Upper lobe of right lung (tissue), 1 donor: ENCODE results near the gene CITED4. TPM values are rescaled to one million over a fixed set of nuclear protein-coding genes. Genes with fewer than 3 reads are reported as not detected.

Experiments
- ATAC-seq: fragments of 200-7000 bp; cut with Tn5 transposase; one replicate; pipeline ENCODE4 v1.9.1; 2020; ENCODE audit warnings: mild to moderate bottlenecking, moderate library complexity
- DNase-seq: peaks from one replicate; pipeline ENCODE4 v3.0.0-alpha.2; 2020
- H3K27ac ChIP-seq: fragments of 200-600 bp; one replicate; pipeline ENCODE4 v1.8.0; 2022
- H3K27me3 ChIP-seq: fragments of 200-600 bp; one replicate; pipeline ENCODE4 v1.8.0; 2022; ENCODE audit warnings: mild to moderate bottlenecking
- H3K36me3 ChIP-seq: fragments of 200-600 bp; one replicate; pipeline ENCODE4 v1.8.0; 2022
- H3K4me1 ChIP-seq: fragments of 200-600 bp; one replicate; pipeline ENCODE4 v1.8.0; 2022
- H3K4me3 ChIP-seq: fragments of 200-600 bp; one replicate; pipeline ENCODE4 v1.8.0; 2022; ENCODE audit warnings: mild to moderate bottlenecking
- H3K9me3 ChIP-seq: fragments of 200-600 bp; one replicate; pipeline ENCODE4 v1.8.0; 2022
- intact Hi-C: fragments of 100-400 bp; cut with DNase I; formaldehyde crosslinking; loops from one replicate; pipeline ENCODE4 v1.11.0; 2022
- long read RNA-seq: library from polyadenylated mRNA; unstranded; transcript quantifications from one replicate; pipeline ENCODE4 v2.0.0, GENCODE V29; 2021
- total RNA-seq: library from RNA; stranded (reverse); fragmentation: NEBNext Ultra II Directional; extraction: Animal tissue kit (Norgen Biotek cat#: 25700); gene quantifications from one replicate; pipeline ENCODE4 v1.2.1, GENCODE V29; 2021
- TF ChIP-seq, protein P1 (sequence below): fragments of 200-600 bp; IDR thresholded peaks from one replicate; pipeline ENCODE4 v1.8.0; 2022; ENCODE audit warnings: antibody characterized with exemption
- donor health status: DM: no; HTN: yes; CAD: no; lungs with severe emphysema.

Gene CITED4, protein sequence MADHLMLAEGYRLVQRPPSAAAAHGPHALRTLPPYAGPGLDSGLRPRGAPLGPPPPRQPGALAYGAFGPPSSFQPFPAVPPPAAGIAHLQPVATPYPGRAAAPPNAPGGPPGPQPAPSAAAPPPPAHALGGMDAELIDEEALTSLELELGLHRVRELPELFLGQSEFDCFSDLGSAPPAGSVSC
- 23.2 TPM for total RNA-seq
- long read RNA-seq, transcript CITED4-201 (1 exons, 1,316 nt) = major isoform, 59 of 59 reads
- long read RNA-seq, partial matches to known transcripts = 0 of 59 reads
- long read RNA-seq, other reads (novel, unspliced or antisense) = 0 of 59 reads

DNA sequence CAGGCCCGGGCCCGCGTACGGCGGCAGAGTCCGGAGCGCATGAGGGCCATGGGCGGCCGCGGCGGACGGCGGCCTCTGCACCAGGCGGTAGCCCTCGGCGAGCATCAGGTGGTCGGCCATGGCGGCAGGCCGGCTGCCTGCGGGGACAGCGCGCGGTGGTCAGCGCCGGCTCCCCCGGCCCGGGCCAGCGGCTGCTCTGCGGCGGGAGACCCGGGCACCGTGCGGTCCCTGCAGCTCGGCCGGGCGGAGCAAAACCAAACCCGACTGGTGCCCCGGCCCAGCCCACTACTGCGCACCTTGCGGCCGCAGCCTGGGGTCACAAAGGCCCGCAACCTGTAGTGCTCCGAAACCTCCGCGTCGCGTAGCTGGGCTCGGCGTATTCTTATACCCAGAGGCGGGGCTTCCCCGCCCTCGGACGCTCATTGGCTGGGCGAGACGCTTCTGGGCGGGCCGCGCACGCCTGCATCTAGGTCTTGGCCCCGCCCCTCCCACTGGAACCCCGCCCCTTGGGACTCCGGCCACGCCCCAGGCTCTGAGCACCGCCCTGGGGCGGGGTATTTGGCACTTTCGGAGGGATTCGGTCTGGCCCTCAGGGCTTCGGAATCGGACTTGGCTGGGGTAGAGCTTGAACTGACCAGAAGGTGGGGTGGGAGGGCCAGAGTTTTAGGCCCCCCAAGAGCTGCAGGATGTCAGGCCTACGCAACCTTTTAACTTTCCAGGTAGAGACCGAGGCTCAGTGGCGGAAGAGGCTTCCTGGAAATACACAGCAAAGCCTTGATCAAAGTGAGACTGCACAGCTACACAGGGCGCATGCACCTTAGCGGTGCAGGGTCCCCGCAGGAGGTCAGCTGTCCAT is at the start of gene CITED4:
Gene CITED4 (minus strand): TSS at position 356 of the 856 bp plus-strand sequence. CDS start 236 bp downstream, at position 120.
- peak within 1 kb of the TSS; percentile 78 for H3K27ac ChIP-seq
- peaks cover 13% of the 10 kb centered on the region for H3K4me1 ChIP-seq
- no peaks in the 10 kb centered on the region for H3K9me3 ChIP-seq
- ATAC-seq (peak; percentile 97), DNase-seq (peak; percentile 98)
- no peaks in the 10 kb centered on the region for H3K27me3 ChIP-seq
- no peaks in the 10 kb centered on the region for H3K36me3 ChIP-seq
- intact Hi-C loops = no loop called here
- H3K4me3 ChIP-seq = peak within 1 kb of the TSS; percentile 63
- TF ChIP-seq, protein P1, sequence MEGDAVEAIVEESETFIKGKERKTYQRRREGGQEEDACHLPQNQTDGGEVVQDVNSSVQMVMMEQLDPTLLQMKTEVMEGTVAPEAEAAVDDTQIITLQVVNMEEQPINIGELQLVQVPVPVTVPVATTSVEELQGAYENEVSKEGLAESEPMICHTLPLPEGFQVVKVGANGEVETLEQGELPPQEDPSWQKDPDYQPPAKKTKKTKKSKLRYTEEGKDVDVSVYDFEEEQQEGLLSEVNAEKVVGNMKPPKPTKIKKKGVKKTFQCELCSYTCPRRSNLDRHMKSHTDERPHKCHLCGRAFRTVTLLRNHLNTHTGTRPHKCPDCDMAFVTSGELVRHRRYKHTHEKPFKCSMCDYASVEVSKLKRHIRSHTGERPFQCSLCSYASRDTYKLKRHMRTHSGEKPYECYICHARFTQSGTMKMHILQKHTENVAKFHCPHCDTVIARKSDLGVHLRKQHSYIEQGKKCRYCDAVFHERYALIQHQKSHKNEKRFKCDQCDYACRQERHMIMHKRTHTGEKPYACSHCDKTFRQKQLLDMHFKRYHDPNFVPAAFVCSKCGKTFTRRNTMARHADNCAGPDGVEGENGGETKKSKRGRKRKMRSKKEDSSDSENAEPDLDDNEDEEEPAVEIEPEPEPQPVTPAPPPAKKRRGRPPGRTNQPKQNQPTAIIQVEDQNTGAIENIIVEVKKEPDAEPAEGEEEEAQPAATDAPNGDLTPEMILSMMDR = peak; percentile 40

DNA sequence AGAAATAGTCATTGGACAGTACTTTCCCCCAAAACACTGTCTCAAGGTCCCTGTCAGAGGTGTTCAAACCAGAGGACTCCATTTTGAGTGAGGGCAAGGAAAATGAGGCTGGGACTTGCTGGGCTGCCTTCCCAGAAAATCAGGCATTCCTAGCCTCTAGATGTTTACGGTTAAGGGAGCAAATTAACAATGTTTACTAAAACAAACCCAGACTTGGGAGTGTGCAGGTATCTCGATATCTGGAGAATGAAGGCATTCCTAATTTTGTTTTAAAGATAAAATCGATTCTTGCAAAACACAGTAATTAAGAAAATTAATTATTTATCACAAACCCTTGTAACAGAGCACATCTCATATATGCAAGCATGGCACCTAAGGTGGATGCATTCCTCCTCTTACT is 48.9 kb upstream of the CITED4 start:
- ATAC-seq (no peak), DNase-seq (no peak)
- H3K27ac ChIP-seq = no peak overlapping the region
- H3K4me1 ChIP-seq = no peaks in the 10 kb centered on the region
- no peak overlapping the region for H3K4me3 ChIP-seq
- intact Hi-C loops = no loop called here
- no peaks in the 10 kb centered on the region for H3K36me3 ChIP-seq
- H3K27me3 ChIP-seq = no peaks in the 10 kb centered on the region
- no peaks in the 10 kb centered on the region for H3K9me3 ChIP-seq
- TF ChIP-seq, protein P1 = no peak

DNA sequence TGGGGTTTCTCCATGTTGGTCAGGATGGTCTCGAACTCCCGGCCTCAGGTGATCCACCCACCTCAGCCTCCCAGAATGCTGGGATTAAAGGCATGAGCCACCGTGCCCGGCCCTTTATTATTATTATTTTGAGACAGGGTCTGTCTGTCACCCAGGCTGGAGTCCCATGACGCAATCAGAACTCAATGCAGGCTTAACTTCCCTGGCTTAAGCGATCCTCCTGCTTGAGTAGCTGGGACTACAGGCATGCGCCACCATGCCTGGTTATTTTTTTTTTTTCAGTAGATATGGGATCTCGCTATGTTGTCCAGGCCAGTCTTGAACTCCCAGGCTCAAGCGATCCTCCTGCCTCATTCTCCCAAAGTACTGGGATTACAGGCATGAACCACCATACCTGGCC is 47.1 kb upstream of the CITED4 start:
- intact Hi-C loops = no loop called here
- Histone ChIP-seq H3K9me3 (no peaks in the 10 kb centered on the region), H3K4me3 (no peak overlapping the region), H3K27ac (no peak overlapping the region), H3K4me1 (no peaks in the 10 kb centered on the region), H3K36me3 (no peaks in the 10 kb centered on the region), H3K27me3 (no peaks in the 10 kb centered on the region)
- TF ChIP-seq, protein P1 = no peak
- ATAC-seq (no peak), DNase-seq (peak; percentile 18)

DNA sequence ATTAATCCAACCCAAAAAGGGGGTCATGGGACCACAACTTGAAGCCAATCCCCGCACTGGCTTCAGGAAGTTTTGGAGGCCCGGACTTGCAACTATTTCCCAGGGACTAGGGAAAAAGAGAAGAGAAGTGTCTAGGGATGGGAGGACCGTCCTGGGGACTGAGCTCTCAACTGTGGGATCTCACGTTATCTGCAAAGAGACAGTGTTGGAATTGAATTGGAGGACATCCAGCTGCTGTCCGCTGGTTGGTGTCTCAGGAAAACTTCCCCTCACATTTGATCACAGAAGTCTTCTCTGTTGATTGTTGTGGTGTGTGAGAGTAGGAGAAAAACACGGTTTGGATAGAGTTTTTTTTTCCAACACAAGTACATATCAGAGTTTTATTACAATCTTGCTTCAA is 46.2 kb upstream of the CITED4 start:
- no peaks in the 10 kb centered on the region for H3K9me3 ChIP-seq
- DNase-seq = no peak
- H3K36me3 ChIP-seq = no peaks in the 10 kb centered on the region
- no peaks in the 10 kb centered on the region for H3K27me3 ChIP-seq
- H3K27ac ChIP-seq = no peak overlapping the region
- intact Hi-C loops = no loop called here
- TF ChIP-seq, protein P1 = no peak
- no peak for ATAC-seq
- no peaks in the 10 kb centered on the region for H3K4me1 ChIP-seq
- no peak overlapping the region for H3K4me3 ChIP-seq

DNA sequence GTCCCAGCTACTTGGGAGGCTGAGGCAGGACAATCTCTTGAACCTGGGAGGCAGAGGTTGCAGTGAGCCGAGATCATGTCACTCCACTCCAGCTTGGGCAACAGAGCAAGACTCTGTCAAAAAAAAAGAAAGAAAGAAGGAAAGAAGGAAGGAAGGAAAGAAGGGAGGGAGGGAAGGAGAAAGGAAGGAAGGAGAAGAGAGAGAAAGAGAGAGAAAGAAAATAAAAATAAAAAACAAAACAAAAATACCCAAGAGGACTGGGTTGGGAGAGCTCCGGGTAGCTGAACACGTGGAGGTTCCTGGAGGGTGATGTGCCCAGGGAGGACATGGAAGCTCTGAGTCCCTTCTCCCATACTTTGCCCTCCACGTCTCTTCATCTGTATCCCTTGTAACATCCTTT is 45.7 kb upstream of the CITED4 start:
- ATAC-seq (no peak), DNase-seq (peak; percentile 10)
- Histone ChIP-seq H3K27ac (no peak overlapping the region), H3K36me3 (no peaks in the 10 kb centered on the region), H3K4me3 (no peak overlapping the region), H3K27me3 (no peaks in the 10 kb centered on the region), H3K4me1 (no peaks in the 10 kb centered on the region), H3K9me3 (no peaks in the 10 kb centered on the region)
- intact Hi-C loops = no loop called here
- TF ChIP-seq, protein P1 = no peak
